HG02571 (cell line): ENCODE measurements around the gene SH3GL2.

Source experiments
- ATAC-seq: cut with Tn5 transposase; IDR thresholded peaks from one replicate; pipeline ENCODE4 v1.9.1; 2021; ENCODE audit warnings: mild to moderate bottlenecking, moderate library complexity; ENCODE audit not compliant: unreplicated experiment

Gene SH3GL2

GRCh38 chr9:17578911-17579793 lies at the start of gene SH3GL2:
Gene SH3GL2 (plus strand): TSS chr9:17579066.
- peak; percentile 70 for ATAC-seq

DNA sequence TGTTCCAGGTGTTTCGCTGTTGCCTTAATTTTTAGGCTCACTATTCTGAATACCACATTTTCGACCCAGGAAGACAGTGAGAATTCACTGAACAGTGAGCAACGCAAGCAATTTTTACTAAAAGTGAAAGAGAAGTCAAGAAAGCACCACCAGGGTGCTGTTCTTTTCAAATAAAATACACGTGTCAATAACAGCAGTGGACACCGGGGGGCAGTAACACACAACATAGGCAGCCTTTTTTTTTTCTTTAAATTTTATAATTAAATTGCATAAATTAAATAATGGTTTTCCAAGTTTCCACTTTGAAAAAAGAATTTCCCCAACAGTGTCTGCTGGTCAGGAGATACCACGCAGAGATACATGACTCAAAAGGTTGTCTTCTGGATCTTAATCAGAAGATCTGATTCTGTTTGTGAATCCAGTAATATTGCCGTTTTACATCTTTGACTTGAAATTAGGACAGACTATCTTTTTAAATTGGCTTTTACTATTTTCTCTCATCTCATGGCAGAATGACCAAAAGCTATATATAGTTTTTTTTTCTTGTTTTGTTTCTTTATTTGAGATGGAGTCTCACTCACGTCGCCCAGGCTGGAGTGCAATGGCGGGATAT lies 47.1 kb upstream of the SH3GL2 start:
- ATAC-seq: peak; percentile 81

DNA sequence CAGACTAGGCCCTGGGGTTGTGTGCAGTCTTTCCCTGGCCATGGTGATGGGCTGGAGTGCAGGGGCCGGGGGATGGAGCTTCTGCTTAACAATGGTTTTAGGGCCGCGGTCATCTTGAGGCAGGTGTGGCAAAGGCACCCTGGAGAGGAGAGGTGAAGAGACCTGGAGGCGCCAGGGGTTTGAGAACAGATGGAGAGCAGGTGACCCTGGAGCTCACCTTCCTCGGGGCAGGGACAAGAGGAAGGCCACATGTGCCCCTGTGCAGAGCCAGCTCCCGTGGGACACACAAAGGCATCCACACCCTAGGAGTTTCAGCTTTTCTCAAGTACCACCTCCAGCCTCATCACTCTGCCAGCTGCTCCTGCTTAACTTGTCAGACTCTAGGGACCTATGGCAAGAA lies 46.4 kb upstream of the SH3GL2 start:
- no peak for ATAC-seq

GRCh38 chr9:17535176-17535575 lies 43.7 kb upstream of the SH3GL2 start:
- ATAC-seq: no peak

DNA sequence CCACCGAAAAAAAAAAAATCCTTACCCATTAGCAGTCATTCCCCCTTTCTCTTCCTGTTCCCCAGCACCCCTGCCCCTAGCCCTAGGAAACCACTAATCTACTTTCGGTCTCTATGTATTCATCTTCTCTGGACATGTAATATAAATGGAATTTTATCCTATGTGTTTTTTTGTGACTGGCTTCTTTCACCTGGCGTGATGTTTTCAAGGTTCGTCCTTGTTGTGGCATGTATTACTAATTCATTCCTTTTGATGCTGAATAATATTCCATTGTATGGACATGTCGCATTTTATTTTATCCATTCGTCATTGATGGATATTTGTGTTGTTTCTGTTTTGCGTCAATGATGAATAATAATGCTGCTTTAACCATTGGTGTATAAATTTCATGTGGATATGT lies 42.8 kb upstream of the SH3GL2 start:
- no peak for ATAC-seq

- no peak for ATAC-seq
These were observed 27.8 kb upstream of the SH3GL2 start for GRCh38 chr9:17551023-17551422.

DNA sequence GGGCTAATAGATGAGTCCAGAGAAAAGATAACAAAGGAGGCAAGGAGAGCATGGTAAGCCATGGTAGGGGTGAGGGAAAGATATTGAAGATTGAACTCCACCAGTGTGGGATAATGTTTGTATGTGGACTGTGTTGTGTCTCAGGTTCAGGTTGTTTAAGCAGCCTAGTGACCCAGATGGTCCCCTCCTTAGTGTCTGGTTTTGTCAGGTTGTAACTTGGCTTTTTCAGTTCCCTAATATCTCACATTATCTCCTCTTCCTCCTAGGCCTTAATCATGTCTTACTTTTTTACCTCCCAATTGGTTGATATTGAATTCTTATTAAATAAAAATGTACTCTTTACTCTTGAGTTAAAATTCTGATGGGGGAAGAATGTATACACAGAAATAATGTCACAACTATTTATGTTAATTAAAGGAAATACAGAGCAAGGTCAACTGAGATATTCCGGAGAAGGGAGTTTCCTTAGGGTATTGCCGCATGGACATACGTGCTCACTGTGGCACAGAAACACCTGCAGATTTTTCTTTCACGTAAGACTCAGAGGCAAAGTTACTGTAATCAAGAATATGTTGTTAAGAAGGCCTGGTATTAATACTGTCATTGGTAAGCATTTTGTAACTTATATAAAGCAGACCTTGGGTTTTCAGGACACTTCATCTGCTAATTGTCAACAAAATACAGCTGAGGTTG lies 23.4 kb upstream of the SH3GL2 start:
- ATAC-seq: no peak

GRCh38 chr9:17556255-17556654 lies 22.6 kb upstream of the SH3GL2 start:
- ATAC-seq: no peak

DNA sequence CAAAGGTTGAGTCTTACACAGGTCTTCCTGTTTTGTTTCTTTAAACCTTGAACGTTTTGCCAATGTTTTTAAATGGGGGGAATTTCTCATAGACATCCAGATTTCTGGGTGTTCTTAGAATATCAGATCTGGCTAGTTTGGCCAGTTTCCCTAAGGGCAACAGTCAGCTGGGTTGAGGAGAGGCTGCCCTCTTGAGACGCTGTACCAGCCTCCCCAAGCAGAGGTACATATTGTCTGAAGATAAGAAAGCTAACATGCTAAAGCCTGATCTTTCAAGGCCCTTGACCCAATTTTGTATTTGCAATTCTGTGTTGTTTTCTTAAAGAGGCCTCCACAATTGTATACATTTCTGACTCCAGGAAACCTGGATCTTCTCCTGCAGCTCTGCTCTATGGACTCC lies 21.9 kb upstream of the SH3GL2 start:
- no peak for ATAC-seq

- no peak for ATAC-seq
These were observed 7.0 kb upstream of the SH3GL2 start for GRCh38 chr9:17571825-17572224.

GRCh38 chr9:17574342-17574741 lies 4.5 kb upstream of the SH3GL2 start:
- no peak for ATAC-seq

DNA sequence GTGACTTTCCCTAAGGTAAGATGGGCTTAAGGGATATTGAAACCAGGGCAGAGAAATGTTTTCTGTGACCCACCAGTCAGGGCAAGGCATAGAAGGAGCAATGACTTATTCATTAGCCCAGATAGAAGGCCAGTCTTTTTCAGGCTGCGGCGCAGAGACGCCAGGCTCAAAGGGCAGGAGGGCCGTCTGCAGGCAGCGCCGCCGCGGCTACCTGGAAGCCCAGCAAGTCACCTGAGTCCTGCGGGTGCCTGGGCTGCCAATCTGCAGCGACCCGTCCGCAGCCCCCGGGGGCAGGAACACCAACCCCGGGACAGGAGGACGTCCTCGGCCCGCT lies 322 bp upstream of the SH3GL2 start:
- no peak for ATAC-seq

- no peak for ATAC-seq
These were observed 1.3 kb downstream of the SH3GL2 start for GRCh38 chr9:17580119-17580518.

GRCh38 chr9:17587113-17587512 lies 8.2 kb downstream of the SH3GL2 start:
- ATAC-seq: no peak

- ATAC-seq: no peak
These were observed 9.5 kb downstream of the SH3GL2 start for GRCh38 chr9:17588395-17588794.

DNA sequence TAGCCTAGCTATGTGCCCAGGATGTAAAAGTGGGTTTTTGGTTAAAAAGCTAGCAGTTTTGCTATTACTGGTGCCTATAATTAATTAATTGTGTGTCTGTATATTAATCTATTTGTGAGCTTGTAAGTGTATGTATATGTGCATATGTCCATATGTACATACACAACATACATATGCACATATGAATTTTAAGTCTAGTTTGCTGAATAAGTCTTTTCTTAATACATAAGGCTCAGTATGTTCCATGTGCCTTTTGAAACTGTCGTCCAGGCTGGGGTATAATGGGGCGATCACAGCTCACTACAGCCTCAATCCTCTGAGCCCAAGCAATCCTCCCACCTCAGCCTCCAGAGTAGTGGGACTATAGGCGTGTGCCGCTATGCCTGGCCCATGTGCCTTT lies 10.1 kb downstream of the SH3GL2 start:
- ATAC-seq: no peak

GRCh38 chr9:17589771-17590170 lies 10.9 kb downstream of the SH3GL2 start:
- ATAC-seq: no peak

- ATAC-seq: no peak
These were observed 16.1 kb downstream of the SH3GL2 start for GRCh38 chr9:17594961-17595360.

- no peak for ATAC-seq
These were observed 19.1 kb downstream of the SH3GL2 start for GRCh38 chr9:17597977-17598376.

GRCh38 chr9:17600962-17601593 lies 22.2 kb downstream of the SH3GL2 start:
- ATAC-seq: no peak

DNA sequence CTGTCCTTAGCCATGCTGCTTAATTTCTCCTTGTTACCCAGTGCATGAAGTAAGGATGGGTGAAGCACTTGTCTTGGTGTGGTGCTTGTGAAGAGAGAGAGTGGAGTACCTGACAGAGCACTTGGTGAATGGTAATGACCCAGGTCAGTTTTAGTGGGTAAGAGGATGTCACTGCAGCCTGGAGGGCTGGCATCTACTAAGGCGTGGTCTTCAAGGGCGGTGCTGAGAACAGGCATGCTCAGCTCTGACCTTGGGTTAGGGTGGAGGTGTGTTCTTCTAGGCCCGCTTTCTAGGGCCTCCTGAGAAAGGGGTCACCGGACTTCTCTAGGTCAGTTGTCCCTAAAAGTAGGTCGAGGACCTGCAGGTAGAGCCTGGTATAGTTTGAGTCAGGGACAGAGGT lies 25.7 kb downstream of the SH3GL2 start:
- no peak for ATAC-seq
